ENCODE measurements around the gene PDCD11.

The PDCD11 gene

DNA sequence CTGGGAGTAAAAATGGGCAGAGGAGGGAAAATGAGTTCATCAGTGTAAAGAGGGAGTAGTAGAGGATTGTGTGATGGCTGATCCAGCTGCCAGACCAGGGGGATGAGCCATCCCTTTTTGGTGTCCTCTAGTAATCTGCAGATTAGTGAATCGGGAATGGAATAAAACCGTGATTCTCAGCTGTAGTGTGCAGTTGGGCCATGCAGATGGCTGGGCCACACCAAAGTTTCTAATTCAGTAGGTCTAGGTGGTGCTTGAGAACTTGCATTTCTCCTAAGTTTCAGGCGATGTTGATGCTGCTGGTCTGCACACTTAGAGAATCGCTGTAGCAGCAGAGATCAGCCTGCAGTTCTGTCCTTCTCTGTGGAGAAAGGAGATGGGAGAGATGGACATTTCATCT lies 22.7 kb downstream of the PDCD11 start:
- DNase-seq, result no peak

- DNase-seq, result no peak
These were observed 27.3 kb downstream of the PDCD11 start for GRCh38 chr10:103423748-103424147.

DNA sequence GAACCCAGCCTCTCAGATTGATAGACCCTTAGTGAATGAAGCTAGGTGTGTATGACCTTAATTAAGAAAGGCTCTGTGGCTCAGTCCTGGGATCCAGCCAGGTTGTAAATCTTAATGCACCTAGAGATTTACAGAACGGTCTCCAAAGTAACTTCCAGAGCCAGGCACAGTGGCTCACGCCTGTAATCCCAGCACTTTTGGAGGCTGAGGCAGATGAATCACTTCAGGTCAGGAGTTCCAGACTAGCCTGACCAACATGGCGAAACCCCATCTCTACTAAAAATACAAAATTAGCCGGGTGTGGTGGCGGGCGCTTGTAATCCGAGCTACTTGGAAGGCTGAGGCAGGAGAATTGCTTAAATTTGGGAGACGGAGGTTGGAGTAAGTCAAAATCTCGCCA lies 31.4 kb downstream of the PDCD11 start:
- DNase-seq, result no peak

- DNase-seq, result no peak
These were observed 32.7 kb downstream of the PDCD11 start for GRCh38 chr10:103428989-103429643.

DNA sequence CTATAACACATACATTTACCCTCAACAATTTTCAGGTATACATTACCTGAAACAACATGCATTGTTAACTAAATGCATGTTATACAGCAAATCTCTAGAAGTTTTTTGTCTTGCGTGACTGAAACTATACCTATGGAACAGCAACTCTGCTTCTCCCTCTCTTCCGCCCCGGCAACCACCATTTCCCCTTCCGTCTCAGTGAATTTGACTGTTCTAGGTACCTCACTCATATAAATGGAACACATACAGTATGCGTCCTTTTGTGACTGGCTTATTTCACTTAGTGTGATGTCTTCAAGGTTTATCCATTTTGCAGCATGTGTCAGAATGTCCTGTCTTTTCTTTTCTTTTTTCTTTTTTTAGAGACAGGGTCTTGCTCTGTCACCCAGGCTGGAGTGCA lies 33.2 kb downstream of the PDCD11 start:
- DNase-seq, result no peak

- no peak for DNase-seq
These were observed 35.5 kb downstream of the PDCD11 start for GRCh38 chr10:103431902-103432301.

- no peak for DNase-seq
These were observed 37.4 kb downstream of the PDCD11 start for GRCh38 chr10:103433858-103434257.

- DNase-seq, result no peak
These were observed 43.4 kb downstream of the PDCD11 start for GRCh38 chr10:103439776-103440175.

DNA sequence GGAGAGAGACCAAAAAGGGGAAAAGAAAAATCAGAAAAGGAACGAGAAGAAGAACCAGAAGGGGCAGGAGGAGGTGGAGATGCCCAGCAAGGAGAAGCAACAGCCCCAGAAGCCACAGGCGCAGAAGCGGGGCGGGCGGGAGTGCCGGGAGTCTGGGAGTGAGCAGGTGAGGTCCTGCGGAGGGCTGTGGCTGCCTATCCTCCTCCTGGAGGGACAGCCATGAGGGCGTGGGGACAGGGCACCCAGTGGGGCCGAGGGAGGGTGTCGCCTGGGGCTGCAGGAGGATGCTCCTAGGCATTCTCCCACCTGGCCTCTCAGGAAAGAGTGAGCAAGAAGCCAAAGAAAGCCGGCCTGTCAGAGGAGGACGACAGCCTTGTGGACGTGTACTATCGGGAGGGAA lies 44.0 kb downstream of the PDCD11 start:
- DNase-seq, result no peak

DNA sequence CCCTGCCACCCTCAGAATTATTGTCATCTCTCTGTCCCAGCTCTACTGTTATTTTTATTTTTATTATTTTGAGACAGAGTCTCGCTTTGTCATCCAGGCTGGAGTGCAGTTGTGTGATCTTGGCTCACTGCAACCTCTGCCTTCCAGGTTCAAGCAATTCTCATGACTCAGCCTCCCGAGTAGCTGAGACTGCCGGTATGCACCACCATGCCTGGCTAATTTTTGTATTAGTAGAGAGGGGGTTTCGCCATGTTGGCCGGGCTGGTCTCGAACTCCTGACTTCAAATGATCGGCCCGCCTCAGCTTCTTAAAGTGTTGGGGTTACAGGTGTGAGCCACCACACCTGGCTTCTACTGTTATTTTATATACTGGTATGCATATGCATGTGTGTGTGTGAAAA lies 44.8 kb downstream of the PDCD11 start:
- peak; percentile 22 for DNase-seq

- no peak for DNase-seq
These were observed 45.2 kb downstream of the PDCD11 start for GRCh38 chr10:103441611-103442010.

DNA sequence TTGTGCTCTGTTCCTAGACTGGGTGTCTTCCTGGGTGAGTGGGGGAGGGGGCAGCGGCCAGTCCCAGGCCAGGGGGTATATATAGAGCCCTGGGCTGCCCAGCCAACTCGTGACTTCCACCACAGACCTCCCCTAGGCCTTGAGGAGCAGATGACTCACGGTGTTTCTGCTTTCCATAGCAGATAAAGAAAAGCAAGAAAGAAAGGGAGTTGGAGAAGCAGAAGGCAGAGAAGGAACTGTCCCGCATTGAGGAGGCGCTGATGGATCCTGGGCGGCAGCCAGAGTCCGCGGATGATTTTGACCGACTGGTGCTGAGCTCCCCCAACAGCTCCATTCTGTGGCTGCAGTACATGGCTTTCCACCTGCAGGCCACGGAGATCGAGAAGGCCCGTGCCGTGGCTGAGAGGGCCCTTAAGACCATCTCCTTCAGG lies 45.6 kb downstream of the PDCD11 start:
- DNase-seq, result peak; percentile 34

DNA sequence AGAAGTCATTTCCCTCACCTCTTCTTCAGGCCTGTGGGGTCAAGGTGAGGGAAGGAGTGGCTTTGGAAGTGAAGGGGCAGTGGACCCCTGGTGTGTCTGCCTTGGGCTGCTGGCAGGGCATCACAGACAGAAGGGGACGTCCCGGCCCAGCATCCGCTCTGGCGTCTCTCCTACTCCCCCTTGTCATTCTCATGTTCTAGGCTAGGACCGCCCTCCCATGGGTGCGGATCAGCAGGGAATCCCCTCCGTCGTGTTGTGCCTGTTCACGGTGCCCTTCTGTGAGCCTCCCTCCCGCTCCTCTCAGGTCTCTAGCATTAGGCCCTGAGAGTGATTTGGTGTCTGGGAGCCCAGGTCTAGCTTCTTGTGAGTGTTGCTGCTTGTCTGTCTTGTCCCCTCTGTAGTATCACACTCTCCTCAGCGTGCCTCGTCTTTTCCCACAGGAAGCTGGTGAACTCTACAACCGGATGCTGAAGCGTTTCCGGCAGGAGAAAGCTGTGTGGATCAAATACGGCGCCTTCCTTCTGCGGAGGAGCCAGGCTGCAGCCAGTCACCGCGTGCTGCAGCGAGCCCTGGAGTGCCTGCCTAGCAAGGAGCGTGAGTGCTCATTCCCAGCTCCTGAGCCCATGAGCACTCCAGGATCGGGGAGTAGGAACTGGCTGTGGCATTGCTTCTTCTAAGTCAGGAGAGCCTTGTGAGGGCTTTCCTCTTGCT lies 47.2 kb downstream of the PDCD11 start:
- no peak for DNase-seq

- no peak for DNase-seq
These were observed 48.1 kb downstream of the PDCD11 start for GRCh38 chr10:103444478-103444877.

DNA sequence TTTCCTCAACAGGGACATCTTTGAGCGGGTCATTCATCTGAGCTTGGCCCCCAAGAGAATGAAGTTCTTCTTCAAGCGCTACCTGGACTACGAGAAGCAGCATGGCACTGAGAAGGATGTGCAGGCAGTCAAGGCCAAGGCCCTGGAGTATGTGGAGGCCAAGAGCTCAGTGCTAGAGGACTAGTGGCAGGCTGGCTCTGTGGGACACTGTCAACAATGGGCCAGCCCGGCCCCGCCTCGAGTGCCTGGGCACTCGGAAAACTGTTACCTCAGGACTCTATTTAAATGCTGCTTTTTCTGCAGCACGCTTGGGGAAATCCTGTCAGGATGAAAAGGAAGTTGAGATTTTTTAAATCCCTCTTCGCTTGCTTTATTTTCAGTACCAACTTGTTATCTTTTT lies 48.9 kb downstream of the PDCD11 start:
- DNase-seq, result no peak

DNA sequence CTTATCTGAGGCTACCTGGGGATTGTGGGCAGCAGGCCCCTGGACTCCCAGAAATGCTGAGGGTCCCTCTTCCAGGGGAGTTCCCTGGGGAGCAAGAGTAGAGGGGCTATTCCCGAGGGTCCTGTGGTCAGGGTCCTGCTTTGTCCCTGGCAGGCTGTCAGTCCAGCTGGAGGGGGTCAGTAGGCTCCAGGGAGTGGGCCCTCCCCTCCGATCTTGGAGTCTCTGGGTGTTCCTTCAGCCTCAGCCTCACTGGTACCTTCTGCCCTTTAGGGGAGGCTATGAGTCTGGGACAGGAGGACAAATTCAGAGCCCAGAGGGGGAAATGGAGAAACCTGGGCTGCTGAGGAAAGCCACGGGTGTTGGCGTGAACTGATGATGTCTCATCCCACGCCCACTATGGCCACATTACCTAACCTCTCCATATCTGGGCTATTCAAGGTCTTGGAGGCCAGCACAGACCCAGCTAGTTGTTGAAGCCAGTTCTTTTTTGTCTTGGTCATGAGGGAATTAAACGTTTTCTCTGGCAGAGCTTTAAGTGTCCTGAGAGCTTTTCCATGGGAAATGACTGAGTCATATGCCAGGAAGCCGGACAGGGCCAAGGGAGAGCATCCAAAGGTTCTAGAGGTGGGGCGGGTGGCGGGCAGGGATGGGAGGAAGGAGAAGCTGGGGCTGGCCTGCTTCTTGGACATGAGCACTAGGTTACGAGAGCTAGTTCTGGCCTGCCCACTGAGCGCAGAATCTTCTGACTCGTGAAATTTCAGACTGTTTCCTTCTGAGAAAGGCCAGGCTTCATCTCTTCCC lies 49.5 kb downstream of the PDCD11 start:
- DNase-seq, result peak; percentile 76

DNA sequence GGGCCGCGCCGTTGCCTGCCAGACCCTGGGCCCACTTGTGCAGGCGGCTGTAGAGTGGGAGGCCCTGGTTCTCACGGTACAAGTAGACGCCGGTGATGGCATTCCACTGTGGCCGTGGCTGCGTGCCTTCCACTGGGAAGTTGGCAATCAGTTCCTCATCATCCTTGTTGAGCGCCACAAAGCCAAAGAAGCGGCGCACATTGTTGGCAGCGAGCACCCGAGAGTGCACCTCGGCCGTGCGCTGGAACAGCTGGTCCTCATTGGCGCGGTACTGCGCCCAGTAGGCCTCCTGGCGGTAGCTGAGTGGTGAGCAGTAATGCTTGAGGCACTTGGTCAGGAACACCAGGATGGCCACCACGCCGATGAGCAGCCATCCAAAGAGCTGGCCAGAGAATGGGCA lies 50.8 kb downstream of the PDCD11 start:
- DNase-seq, result no peak

DNA sequence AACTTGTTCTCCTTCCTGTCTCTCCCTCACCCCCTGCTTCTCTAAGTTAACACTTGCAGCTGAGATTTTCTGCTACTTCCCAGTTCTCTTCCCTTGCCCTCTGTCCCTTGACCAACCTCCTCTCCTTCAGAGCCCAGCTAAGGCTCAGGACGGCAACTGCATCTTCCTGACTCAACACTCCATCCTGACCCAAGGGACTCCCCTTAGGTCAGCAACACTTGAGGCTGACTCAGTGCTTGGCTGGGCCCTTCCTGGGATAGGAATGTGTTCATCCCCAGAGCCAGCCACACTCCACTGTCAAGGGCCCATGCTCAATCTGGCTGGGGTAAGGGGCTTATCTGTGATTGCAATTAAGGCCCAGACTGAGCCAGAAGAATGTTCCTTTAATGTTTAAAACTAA lies 52.3 kb downstream of the PDCD11 start:
- DNase-seq, result peak; percentile 90

GRCh38 chr10:103449208-103450144 lies 53.0 kb downstream of the PDCD11 start:
- no peak for DNase-seq

- DNase-seq, result no peak
These were observed 53.8 kb downstream of the PDCD11 start for GRCh38 chr10:103450201-103450695.

- peak; percentile 90 for DNase-seq
These were observed 54.8 kb downstream of the PDCD11 start for GRCh38 chr10:103451091-103451813.

Data from EL (cell line).